PC-9 (cell line): ENCODE data around the gene SCARB1. TPM values are rescaled to one million over a fixed set of nuclear protein-coding genes. Genes with fewer than 3 reads are reported as not detected.
"Not testable (repeated sequence)": the region's sequence is repeated elsewhere in the genome, so short reads cannot be mapped to it uniquely, and the experiment has no call there.

ENCODE experiments used
- Bru-seq: library from RNA; stranded (reverse); fragments of 400-500 nt; gene quantifications from one replicate; lab custom pipeline; 2021; lab: Mats Ljungman, UMichigan
- BruChase-seq, 2 experiments: library from RNA; stranded (reverse); fragments of 400-500 nt; gene quantifications; one replicate each; lab custom pipeline; 2021; lab: Mats Ljungman, UMichigan
- BruUV-seq: library from RNA; stranded (reverse); fragments of 400-500 nt; replicated peaks from 2 replicates; lab custom pipeline; 2021; lab: Mats Ljungman, UMichigan
- CTCF ChIA-PET: fragments of 300-600 bp; sonication (Branson Sonifier 250); formaldehyde crosslinking; loops from one replicate; lab custom pipeline; 2022; ENCODE audit warnings: antibody characterized with exemption; lab: Charles Lee
- POLR2A ChIA-PET: fragments of 300-600 bp; sonication (Branson Sonifier 250); formaldehyde crosslinking; loops from one replicate; lab custom pipeline; 2022; ENCODE audit warnings: antibody characterized with exemption; ENCODE audit not compliant: unreplicated experiment; lab: Charles Lee
- DNase-seq, 2 experiments: peaks; one replicate each; pipeline versions ENCODE4 v3.0.0 to v3.0.0-alpha.2; 2015 to 2022; ENCODE audit warnings: mixed read lengths in 1 of 2
- H2AFZ ChIP-seq: fragments of 200-600 bp; sonication (generic); 2 replicates; pipeline ENCODE4 v1.8.1; 2017; ENCODE audit warnings: antibody characterized with exemption
- H3F3A ChIP-seq: fragments of 200-600 bp; sonication (generic); 2 replicates; pipeline ENCODE4 v1.8.1; 2017; ENCODE audit warnings: antibody characterized with exemption, mild to moderate bottlenecking, low read depth; ENCODE audit not compliant: insufficient read depth
- H3K27ac ChIP-seq: fragments of 200-600 bp; sonication (generic); 2 replicates; pipeline ENCODE4 v1.6.1; 2016; ENCODE audit warnings: mixed run types
- H3K27me3 ChIP-seq: fragments of 200-600 bp; sonication (generic); 2 replicates; pipeline ENCODE4 v1.6.1; 2016; ENCODE audit warnings: low read depth, mixed run types; ENCODE audit not compliant: insufficient read depth
- H3K36me3 ChIP-seq: fragments of 200-600 bp; sonication (generic); 2 replicates; pipeline ENCODE4 v1.6.1; 2016; ENCODE audit warnings: low read depth, mixed run types
- H3K4me1 ChIP-seq: fragments of 200-600 bp; sonication (generic); replicated peaks from 2 replicates; pipeline ENCODE4 v1.6.1; 2016; ENCODE audit warnings: mixed run types; ENCODE audit not compliant: insufficient read depth
- H3K4me2 ChIP-seq: fragments of 200-600 bp; sonication (generic); 2 replicates; pipeline ENCODE4 v1.6.1; 2017; ENCODE audit warnings: mixed run types
- H3K4me3 ChIP-seq: fragments of 200-600 bp; sonication (generic); 2 replicates; pipeline ENCODE4 v1.6.1; 2016; ENCODE audit warnings: mixed run types
- H3K79me2 ChIP-seq: fragments of 200-600 bp; sonication (generic); 2 replicates; pipeline ENCODE4 v1.6.1; 2017; ENCODE audit warnings: low read depth, mixed run types
- H3K9me2 ChIP-seq: fragments of 200-600 bp; sonication (generic); 2 replicates; pipeline ENCODE4 v1.8.1; 2017; ENCODE audit warnings: mild to moderate bottlenecking; ENCODE audit not compliant: insufficient read depth
- H3K9me3 ChIP-seq: fragments of 200-600 bp; sonication (generic); 2 replicates; pipeline ENCODE4 v1.8.1; 2016; ENCODE audit warnings: low read depth; ENCODE audit not compliant: insufficient read depth
- H4K20me1 ChIP-seq: fragments of 200-600 bp; sonication (generic); 2 replicates; pipeline ENCODE4 v1.8.1; 2017; ENCODE audit not compliant: insufficient read depth
- EZH2 ChIP-seq: fragments of 200-600 bp; sonication (generic); IDR thresholded peaks from 2 replicates; pipeline ENCODE4 v1.8.0; 2017; ENCODE audit warnings: antibody characterized with exemption, low read depth
- intact Hi-C: fragments of 100-400 bp; cut with micrococcal nuclease; formaldehyde crosslinking; loops from one replicate; pipeline ENCODE4 v1.10.0; 2022; ENCODE audit not compliant: unreplicated experiment
- long read RNA-seq: library from polyadenylated mRNA; stranded (forward); transcript quantifications from one replicate; pipeline ENCODE4 v2.0.0, GENCODE V29; 2022
- total RNA-seq: library from RNA; stranded (reverse); gene quantifications from 2 replicates; pipeline ENCODE4 v1.2.3, GENCODE V29; 2021
- TF ChIP-seq, protein P1 (sequence below): fragments of 200-600 bp; sonication (generic); conservative IDR thresholded peaks from 2 replicates; pipeline ENCODE4 v1.6.1; 2017; ENCODE audit warnings: mixed run types, antibody characterized with exemption, mild to moderate bottlenecking, moderate library complexity

The SCARB1 gene
- 43.0 and 49.6 TPM in 2 replicates for total RNA-seq
- percentile 54 among the genes with signal in this experiment for Bru-seq, nascent RNA
- BruChase-seq, experiment 1, labeled RNA remaining after a 2-hour chase: percentile 48 among the genes with signal in this experiment
- BruChase-seq, experiment 2, labeled RNA remaining after a 6-hour chase: percentile 53 among the genes with signal in this experiment
- long read RNA-seq, transcript SCARB1-201 (13 exons, 2,611 nt): major isoform, 60 of 86 reads
- long read RNA-seq, partial matches to known transcripts: 13 of 86 reads
- long read RNA-seq, other reads (novel, unspliced or antisense): 9 of 86 reads

DNA sequence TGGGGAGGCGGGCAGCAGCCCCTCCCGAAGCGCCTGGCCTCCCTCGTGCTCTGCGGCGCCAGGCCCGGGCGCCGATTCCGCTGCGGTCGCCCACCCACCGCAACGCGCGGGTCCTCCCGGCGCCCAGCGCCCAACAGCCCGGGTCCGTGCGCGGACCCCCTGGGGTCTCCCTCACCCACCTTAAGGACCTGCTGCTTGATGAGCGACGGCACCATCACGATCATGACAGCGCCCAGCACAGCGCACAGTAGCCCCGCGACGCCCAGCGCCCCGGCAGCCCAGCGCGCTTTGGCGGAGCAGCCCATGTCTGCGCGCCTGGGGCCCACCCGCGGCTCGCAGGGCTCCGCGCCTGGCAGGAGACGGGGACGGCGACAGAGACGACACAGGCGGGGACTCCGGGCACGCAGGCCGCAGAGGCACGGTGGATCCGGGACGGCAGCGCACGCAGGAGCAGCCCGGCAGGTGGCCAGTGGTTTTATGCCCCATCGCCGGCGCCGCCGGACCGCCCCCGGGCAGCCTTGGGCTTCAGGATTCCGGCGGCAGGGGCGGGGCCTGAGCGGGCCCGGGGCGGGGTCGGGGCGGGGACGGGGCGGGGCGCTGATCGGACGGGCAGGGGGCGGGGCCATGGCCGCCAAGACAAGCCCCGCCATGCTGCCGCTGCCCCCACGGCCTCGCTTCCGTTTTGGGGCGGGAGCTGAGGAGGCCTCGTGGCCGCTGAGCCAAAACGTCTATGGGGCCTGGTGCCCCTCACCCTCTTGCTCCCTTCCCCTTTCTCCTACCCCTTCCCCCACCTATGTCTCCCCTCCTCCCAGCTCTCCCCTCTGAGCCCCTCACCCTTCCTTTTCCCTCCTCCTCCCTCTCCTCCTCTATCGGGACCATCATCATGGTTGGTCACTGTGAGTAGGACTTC is at the start of gene SCARB1:
SCARB1 (minus strand) TSS at position 449 of the 910 bp plus-strand sequence; CDS start at position 305, 144 bp downstream.
- Histone ChIP-seq H3F3A (peaks cover 7% of the 10 kb centered on the region), H3K9me2 (no peaks in the 10 kb centered on the region), H3K9me3 (no peaks in the 10 kb centered on the region), H3K27ac (peak within 1 kb of the TSS; percentile 44; the same call in 1 of the 2 replicates), H2AFZ (peak within 1 kb of the TSS; percentile 95), H3K4me3 (peak within 1 kb of the TSS; percentile 66), H3K79me2 (0 out of 2 replicates have a peak, but pooled peaks cover 4% of the 10 kb centered on the region), H3K4me2 (peak within 1 kb of the TSS; percentile 92), H3K27me3 (no peaks in the 10 kb centered on the region), H4K20me1 (no peaks in the 10 kb centered on the region), H3K4me1 (peaks cover 24% of the 10 kb centered on the region), H3K36me3 (no peaks in the 10 kb centered on the region)
- intact Hi-C loops: no loop called here
- TF ChIP-seq, protein P1, sequence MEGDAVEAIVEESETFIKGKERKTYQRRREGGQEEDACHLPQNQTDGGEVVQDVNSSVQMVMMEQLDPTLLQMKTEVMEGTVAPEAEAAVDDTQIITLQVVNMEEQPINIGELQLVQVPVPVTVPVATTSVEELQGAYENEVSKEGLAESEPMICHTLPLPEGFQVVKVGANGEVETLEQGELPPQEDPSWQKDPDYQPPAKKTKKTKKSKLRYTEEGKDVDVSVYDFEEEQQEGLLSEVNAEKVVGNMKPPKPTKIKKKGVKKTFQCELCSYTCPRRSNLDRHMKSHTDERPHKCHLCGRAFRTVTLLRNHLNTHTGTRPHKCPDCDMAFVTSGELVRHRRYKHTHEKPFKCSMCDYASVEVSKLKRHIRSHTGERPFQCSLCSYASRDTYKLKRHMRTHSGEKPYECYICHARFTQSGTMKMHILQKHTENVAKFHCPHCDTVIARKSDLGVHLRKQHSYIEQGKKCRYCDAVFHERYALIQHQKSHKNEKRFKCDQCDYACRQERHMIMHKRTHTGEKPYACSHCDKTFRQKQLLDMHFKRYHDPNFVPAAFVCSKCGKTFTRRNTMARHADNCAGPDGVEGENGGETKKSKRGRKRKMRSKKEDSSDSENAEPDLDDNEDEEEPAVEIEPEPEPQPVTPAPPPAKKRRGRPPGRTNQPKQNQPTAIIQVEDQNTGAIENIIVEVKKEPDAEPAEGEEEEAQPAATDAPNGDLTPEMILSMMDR: no peak
- no peak for TF ChIP-seq EZH2
- ChIA-PET CTCF (no interaction called here), POLR2A (no interaction called here)
- no TSS peak for BruUV-seq
- peak in 1 of 2 experiments; percentile 84 for DNase-seq

GRCh38 chr12:124912529-124913287 is 49.0 kb upstream of the SCARB1 start:
- BruUV-seq, H3K9me2 ChIP-seq, H2AFZ ChIP-seq, H3K27me3 ChIP-seq, DNase-seq, H3K9me3 ChIP-seq, H3K27ac ChIP-seq, CTCF ChIA-PET: not testable (repeated sequence)
- peaks cover 32% of the 10 kb centered on the region for H4K20me1 ChIP-seq
- peaks cover 35% of the 10 kb centered on the region for H3K4me1 ChIP-seq
- H3K79me2 ChIP-seq: peaks cover 58% of the 10 kb centered on the region
- H3K4me2 ChIP-seq: peak overlapping the region; percentile 95
- H3F3A ChIP-seq: peaks cover 67% of the 10 kb centered on the region
- H3K4me3 ChIP-seq: peak overlapping the region; percentile 100; the same call in 1 of the 2 replicates
- intact Hi-C loops: loop anchor here (10.0 kb wide), 1 partner anchor 398 kb away; no protein-coding TSS in a partner anchor
- POLR2A ChIA-PET: interaction anchor here (0.6 kb wide), 1 partner anchor 49 kb away, joined by 3 read pairs; no protein-coding TSS in a partner anchor
- H3K36me3 ChIP-seq: peaks cover 19% of the 10 kb centered on the region

- Histone ChIP-seq H3K4me1 (peaks cover 31% of the 10 kb centered on the region), H3K4me2 (peak overlapping the region; percentile 75), H3K27ac (peak overlapping the region; percentile 52), H4K20me1 (peaks cover 32% of the 10 kb centered on the region), H3K79me2 (peaks cover 58% of the 10 kb centered on the region), H3K36me3 (peaks cover 19% of the 10 kb centered on the region), H3F3A (peaks cover 65% of the 10 kb centered on the region), H3K4me3 (peak overlapping the region; percentile 37; the same call in 1 of the 2 replicates)
- H3K27me3 ChIP-seq, H3K9me3 ChIP-seq, H2AFZ ChIP-seq, DNase-seq, CTCF ChIA-PET, BruUV-seq, H3K9me2 ChIP-seq: not testable (repeated sequence)
- POLR2A ChIA-PET: interaction anchor here (0.7 kb wide), 1 partner anchor 12 kb away, joined by 25 read pairs; no protein-coding TSS in a partner anchor
- intact Hi-C loops: loop anchor here (10.0 kb wide), 1 partner anchor 397 kb away; no protein-coding TSS in a partner anchor
These were observed 47.9 kb upstream of the SCARB1 start for GRCh38 chr12:124911521-124911920.
